Renal cortex interstitium (tissue), 11 donors: ENCODE measurements around the gene C1QTNF5. TPM values are rescaled to one million over a fixed set of nuclear protein-coding genes. Genes with fewer than 3 reads are reported as not detected.

ENCODE experiments used
- DNase-seq, 11 donors: peaks; one replicate each; pipeline ENCODE4 v3.0.0-alpha.2; 2013; ENCODE audit warnings: low read depth in 9 of 11, low spot score in 4 of 11; ENCODE audit errors: extremely low read depth in 1 of 11
- polyA plus RNA-seq, 3 donors: library from polyadenylated mRNA; unstranded; fragments of 120-200 nt; gene quantifications; one replicate each; pipeline ENCODE4 v1.2.1, GENCODE V29; 2013; ENCODE audit not compliant: insufficient read length in 3 of 3

Gene C1QTNF5
- polyA plus RNA-seq, 3 donors, result 18.1 to 30.5 (median 23.7) TPM

- DNase-seq, result no peak
Measured at GRCh38 chr11:119376197-119376847, 35.6 kb upstream of the C1QTNF5 start.

- DNase-seq, result no peak
Measured at GRCh38 chr11:119375337-119376196, 34.9 kb upstream of the C1QTNF5 start.

DNA sequence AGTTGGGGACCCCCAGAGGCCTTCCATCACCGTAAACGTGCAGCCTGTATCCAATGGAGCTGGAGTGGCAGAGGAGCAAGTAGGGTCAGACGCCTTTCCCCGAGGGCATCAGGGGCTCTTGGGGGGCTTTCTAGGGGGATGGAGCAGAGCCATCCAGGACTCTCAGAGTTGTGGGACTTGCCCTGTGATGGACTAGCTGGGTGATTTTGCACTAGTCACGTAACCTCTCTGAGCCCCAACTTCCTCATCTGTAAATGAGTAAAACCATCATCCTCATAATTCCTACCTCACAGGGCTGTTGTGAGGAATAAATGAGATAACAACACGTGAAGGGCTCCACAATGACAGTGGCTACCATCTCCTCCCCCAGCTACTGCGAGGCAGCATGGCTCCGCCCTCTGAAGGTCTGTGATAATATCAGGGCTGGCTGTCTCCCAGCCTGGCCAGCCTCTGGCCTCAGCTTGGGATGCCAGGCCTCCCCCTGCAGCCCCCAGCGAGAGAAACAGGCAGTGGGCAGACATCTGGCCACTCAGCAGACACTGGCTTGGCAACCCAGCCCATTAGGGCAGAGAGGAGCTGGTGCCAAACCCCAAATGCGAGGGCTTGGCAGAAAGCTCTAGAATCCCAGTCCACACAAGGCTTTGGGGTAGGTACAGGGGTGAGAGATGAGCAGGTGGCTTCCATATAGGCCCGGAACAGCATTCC lies 34.1 kb upstream of the C1QTNF5 start:
- no peak for DNase-seq

GRCh38 chr11:119373921-119374631 lies 33.4 kb upstream of the C1QTNF5 start:
- DNase-seq, result peak in 3 of 11 donors; percentile 68 to 80 (median 71)

GRCh38 chr11:119373059-119373920 lies 32.6 kb upstream of the C1QTNF5 start:
- DNase-seq, result no peak

GRCh38 chr11:119372260-119373058 lies 31.8 kb upstream of the C1QTNF5 start:
- no peak for DNase-seq

- DNase-seq, result no peak
Measured at GRCh38 chr11:119371778-119372182, 31.1 kb upstream of the C1QTNF5 start.

- no peak for DNase-seq
Measured at GRCh38 chr11:119371067-119371601, 30.5 kb upstream of the C1QTNF5 start.

GRCh38 chr11:119370486-119371046 lies 29.9 kb upstream of the C1QTNF5 start:
- no peak for DNase-seq

- no peak for DNase-seq
Measured at GRCh38 chr11:119369132-119369925, 28.6 kb upstream of the C1QTNF5 start.

DNA sequence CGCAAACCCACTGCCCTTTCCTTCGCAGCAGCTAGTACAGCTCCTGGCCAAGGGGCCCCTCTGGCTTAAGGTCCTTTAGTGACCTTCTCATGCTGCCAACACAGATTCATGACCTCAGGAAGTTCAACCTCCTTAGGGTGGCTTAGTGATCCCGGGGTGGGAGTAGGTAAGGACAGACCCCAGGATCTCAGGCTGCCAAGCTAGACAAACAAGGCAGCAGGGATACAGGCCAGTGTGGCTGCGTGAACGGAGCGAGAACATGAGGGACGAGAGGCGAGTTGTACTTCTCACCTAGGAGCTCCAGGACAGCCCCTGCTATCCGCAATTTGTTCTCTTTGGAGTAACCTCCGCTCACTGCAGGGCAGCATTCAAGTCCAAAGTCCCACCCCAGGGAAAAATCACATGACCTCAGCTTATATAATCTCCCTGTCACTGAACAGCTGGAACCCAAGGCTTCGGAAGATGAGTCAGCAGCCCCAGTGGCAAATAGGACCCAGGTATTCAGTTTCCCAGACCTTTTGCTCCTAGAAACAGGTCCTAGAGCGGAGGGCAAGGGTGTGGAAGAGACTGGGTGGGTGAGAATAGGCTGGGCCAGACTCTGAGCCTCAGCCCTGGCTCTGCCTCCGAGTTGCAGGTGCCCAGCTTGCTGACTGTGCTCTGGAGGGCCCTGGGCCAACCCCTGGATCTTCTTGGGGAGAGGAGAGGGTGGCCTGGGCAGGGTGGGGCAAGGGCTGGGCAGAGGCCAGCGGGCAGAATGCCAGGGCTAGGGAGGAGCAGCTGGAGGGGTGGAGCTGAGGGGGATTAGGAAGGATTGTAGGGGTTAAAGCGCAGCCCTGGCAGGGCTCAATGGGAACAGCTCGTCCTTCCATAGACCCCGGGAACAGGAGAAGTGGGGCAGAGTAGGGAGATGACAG lies 27.7 kb upstream of the C1QTNF5 start:
- DNase-seq, result no peak

GRCh38 chr11:119367661-119368120 lies 27.0 kb upstream of the C1QTNF5 start:
- DNase-seq, result peak in 2 of 11 donors; percentile 74 to 87

DNA sequence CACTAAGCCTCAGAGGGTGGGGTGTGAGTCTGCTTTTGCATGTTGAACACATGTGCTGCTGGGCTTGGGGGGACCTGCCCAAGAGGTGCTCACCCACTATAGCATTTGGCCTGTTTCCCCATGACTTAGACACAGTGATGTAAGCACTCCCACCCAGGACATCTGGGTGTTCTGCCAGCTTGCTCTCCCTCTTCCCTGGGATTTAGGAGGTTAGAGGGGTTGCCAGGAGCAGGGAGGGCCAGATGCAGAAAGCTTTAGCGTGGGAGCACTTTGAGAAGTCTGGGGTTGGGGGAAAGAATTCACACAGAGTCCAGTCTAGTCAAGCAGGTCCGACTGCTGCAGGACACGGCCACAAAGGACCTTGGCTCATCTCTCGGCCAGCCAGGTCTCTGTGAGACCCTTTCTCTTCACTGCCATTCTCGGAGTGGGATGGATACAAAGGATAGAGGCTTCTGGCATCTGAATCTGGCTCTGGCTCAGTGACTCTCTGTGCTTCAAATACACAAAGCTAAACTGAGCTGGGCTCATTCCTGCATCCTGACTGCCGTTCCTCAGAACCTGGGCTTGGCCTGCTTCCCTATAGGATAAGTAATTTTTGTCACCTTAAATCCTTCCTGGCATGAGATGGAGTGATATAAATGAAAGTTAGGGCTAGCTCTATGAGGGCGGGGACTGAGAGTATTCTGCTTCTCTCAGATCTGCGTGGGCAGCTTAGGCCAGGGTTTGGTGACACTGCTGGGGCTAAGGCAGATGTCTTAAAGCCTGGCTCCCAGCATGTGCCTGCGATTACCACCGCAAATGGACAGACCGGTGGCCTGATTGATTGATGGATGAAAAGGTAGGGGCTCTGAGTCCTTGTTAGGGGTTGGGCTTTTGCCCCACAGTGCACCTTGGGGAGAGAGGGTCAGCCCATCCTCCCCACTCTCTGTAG lies 26.3 kb upstream of the C1QTNF5 start:
- DNase-seq, result no peak

DNA sequence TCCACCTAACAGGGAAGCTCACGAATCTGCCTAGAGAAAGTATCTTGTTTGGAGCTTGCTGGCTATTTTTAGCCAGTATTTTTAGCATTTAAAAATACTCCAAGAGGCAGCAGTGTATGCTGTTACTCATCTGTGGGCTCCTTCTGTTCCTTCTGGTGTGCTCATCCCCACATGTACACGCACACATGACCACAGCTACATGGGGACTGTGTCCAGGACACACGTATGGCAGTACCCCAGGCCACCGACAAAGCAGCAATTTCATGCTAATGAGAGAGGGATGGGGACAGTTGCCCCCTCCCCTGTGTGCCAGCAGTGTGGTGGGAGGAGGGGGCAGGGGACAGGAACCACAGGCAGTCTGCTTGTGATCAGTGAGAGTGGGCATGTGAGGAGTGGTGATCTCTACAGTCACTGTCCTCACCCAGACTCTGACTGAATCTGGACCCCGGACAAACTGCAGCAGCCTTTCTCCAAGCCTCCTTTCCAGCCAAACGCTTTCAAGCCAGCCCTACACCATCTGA lies 24.4 kb upstream of the C1QTNF5 start:
- no peak for DNase-seq
